OCI-LY3 (cell line): ENCODE results near the gene MOV10.

Experiments used
- H2AFZ ChIP-seq: fragments of 200-600, 300-600 bp; shearing (Covaris generic); 2 replicates; pipeline ENCODE4 v1.6.0; 2014; ENCODE audit warnings: antibody characterized with exemption, low read depth, low read length
- H3K27ac ChIP-seq: fragments of 200-600, 300-600 bp; sonication (generic); 2 replicates; pipeline ENCODE4 v1.5.1; 2014; ENCODE audit warnings: mild to moderate bottlenecking, low read length, moderate library complexity, mixed read lengths
- H3K27me3 ChIP-seq: fragments of 200-600, 300-600 bp; sonication (generic); 2 replicates; pipeline ENCODE4 v1.6.1; 2014; ENCODE audit warnings: low read depth, low read length, mixed read lengths
- H3K36me3 ChIP-seq: fragments of 200-600, 300-600 bp; sonication (generic); replicated peaks from 2 replicates; pipeline ENCODE3; 2014; ENCODE audit warnings: low read depth, low read length, mixed read lengths
- H3K4me1 ChIP-seq: fragments of 300-600, 200-600 bp; sonication (generic); 2 replicates; pipeline ENCODE4 v1.6.1; 2014; ENCODE audit warnings: low read length, mixed read lengths
- H3K4me2 ChIP-seq: fragments of 200-600, 300-600 bp; sonication (generic); 2 replicates; pipeline ENCODE4 v1.6.1; 2014; ENCODE audit warnings: low read length, mixed read lengths
- H3K4me3 ChIP-seq: fragments of 300-600, 200-600 bp; sonication (generic); 2 replicates; pipeline ENCODE4 v1.5.1; 2014; ENCODE audit warnings: antibody characterized with exemption, mild to moderate bottlenecking, low read length, moderate library complexity
- H3K79me2 ChIP-seq: fragments of 300-600, 200-600 bp; shearing (Covaris generic); 2 replicates; pipeline ENCODE4 v1.6.1; 2014; ENCODE audit warnings: mild to moderate bottlenecking, low read length, mixed read lengths
- H3K9ac ChIP-seq: fragments of 300-600, 200-600 bp; shearing (Covaris generic); 2 replicates; pipeline ENCODE4 v1.6.0; 2014; ENCODE audit warnings: mild to moderate bottlenecking, low read length, moderate library complexity
- H3K9me3 ChIP-seq: fragments of 200-600, 300-600 bp; shearing (Covaris generic); 2 replicates; pipeline ENCODE4 v1.6.1; 2014; ENCODE audit warnings: low read length, mixed read lengths; ENCODE audit not compliant: insufficient read depth
- H4K20me1 ChIP-seq: fragments of 200-600, 300-600 bp; sonication (generic); 2 replicates; pipeline ENCODE4 v1.6.1; 2016; ENCODE audit warnings: low read length, mixed read lengths; ENCODE audit not compliant: insufficient read depth
- CTCF ChIP-seq: fragments of 200-600, 300-600 bp; sonication (generic); IDR thresholded peaks from 2 replicates; pipeline ENCODE4 v1.5.1; 2014; ENCODE audit warnings: antibody characterized with exemption, low read length, low read depth
- EZH2phosphoT487 ChIP-seq: fragments of 200-600 bp; shearing (Covaris generic); IDR thresholded peaks from 2 replicates; pipeline ENCODE4 v1.6.1; 2018; ENCODE audit warnings: antibody characterized with exemption, mixed run types, low read depth

MOV10 gene

GRCh38 chr1:112735752-112736151, 61.3 kb downstream of the MOV10 start:
- H3K27me3 ChIP-seq = peaks cover 32% of the 10 kb centered on the region
- H3K79me2 ChIP-seq = no peaks in the 10 kb centered on the region
- H3K9me3 ChIP-seq = no peaks in the 10 kb centered on the region
- no peak overlapping the region for H3K9ac ChIP-seq
- no peaks in the 10 kb centered on the region for H3K4me1 ChIP-seq
- no peak overlapping the region for H3K4me3 ChIP-seq
- TF ChIP-seq EZH2phosphoT487 (no peak), CTCF (no peak)
- no peak overlapping the region for H3K27ac ChIP-seq
- H3K36me3 ChIP-seq = no peaks in the 10 kb centered on the region
- H2AFZ ChIP-seq = no peak overlapping the region
- no peaks in the 10 kb centered on the region for H4K20me1 ChIP-seq
- no peak overlapping the region for H3K4me2 ChIP-seq

GRCh38 chr1:112737573-112737972, 63.1 kb downstream of the MOV10 start:
- H2AFZ ChIP-seq = no peak overlapping the region
- no peaks in the 10 kb centered on the region for H3K9me3 ChIP-seq
- H3K4me2 ChIP-seq = no peak overlapping the region
- H4K20me1 ChIP-seq = no peaks in the 10 kb centered on the region
- H3K36me3 ChIP-seq = no peaks in the 10 kb centered on the region
- no peak overlapping the region for H3K27ac ChIP-seq
- no peak overlapping the region for H3K9ac ChIP-seq
- H3K4me3 ChIP-seq = no peak overlapping the region
- H3K27me3 ChIP-seq = peaks cover 32% of the 10 kb centered on the region
- peak; percentile 28 for TF ChIP-seq CTCF
- no peak for TF ChIP-seq EZH2phosphoT487
- H3K4me1 ChIP-seq = no peaks in the 10 kb centered on the region
- no peaks in the 10 kb centered on the region for H3K79me2 ChIP-seq

- Histone ChIP-seq H2AFZ (no peak overlapping the region), H3K4me1 (no peaks in the 10 kb centered on the region), H3K27me3 (peaks cover 8% of the 10 kb centered on the region; the same call in 1 of the 2 replicates), H3K9ac (no peak overlapping the region), H3K36me3 (no peaks in the 10 kb centered on the region), H4K20me1 (no peaks in the 10 kb centered on the region), H3K4me2 (no peak overlapping the region), H3K4me3 (no peak overlapping the region), H3K9me3 (no peaks in the 10 kb centered on the region), H3K27ac (no peak overlapping the region), H3K79me2 (no peaks in the 10 kb centered on the region)
- TF ChIP-seq CTCF (no peak), EZH2phosphoT487 (no peak)
Measured at GRCh38 chr1:112743174-112744008, 68.9 kb downstream of the MOV10 start.

- TF ChIP-seq CTCF (no peak), EZH2phosphoT487 (no peak)
- H3K9ac ChIP-seq = no peak overlapping the region
- peaks cover 3% of the 10 kb centered on the region; the same call in 1 of the 2 replicates for H3K27me3 ChIP-seq
- no peak overlapping the region for H3K4me2 ChIP-seq
- H3K9me3 ChIP-seq = no peaks in the 10 kb centered on the region
- no peak overlapping the region for H3K4me3 ChIP-seq
- H4K20me1 ChIP-seq = no peaks in the 10 kb centered on the region
- H3K27ac ChIP-seq = no peak overlapping the region
- H3K79me2 ChIP-seq = no peaks in the 10 kb centered on the region
- no peak overlapping the region for H2AFZ ChIP-seq
- no peaks in the 10 kb centered on the region for H3K36me3 ChIP-seq
- no peaks in the 10 kb centered on the region for H3K4me1 ChIP-seq
Measured at GRCh38 chr1:112744009-112744578, 69.6 kb downstream of the MOV10 start.
